H1 (cell line): ENCODE results near the gene PXN. TPM values are rescaled to one million over a fixed set of nuclear protein-coding genes. Genes with fewer than 3 reads are reported as not detected.

ENCODE experiments used
- CTCF ChIA-PET: fragments of 300-600 bp; sonication (Branson Sonifier 250); formaldehyde crosslinking; loops from one replicate; lab custom pipeline; 2021; ENCODE audit not compliant: partially characterized antibody; lab: Charles Lee
- POLR2A ChIA-PET: fragments of 300-600 bp; sonication (Branson Sonifier 250); formaldehyde crosslinking; loops from one replicate; lab custom pipeline; 2021; ENCODE audit warnings: inconsistent platforms; ENCODE audit not compliant: partially characterized antibody; lab: Charles Lee
- DNase-seq, 2 experiments: peaks; one replicate each; pipeline versions ENCODE4 v3.0.0 to v3.0.0-alpha.2; 2010 to 2022; ENCODE audit warnings: low spot score in 2 of 2, low read depth in 1 of 2, mixed read lengths in 1 of 2
- FAIRE-seq: peaks from 2 replicates; lab custom pipeline; 2011; peaks lifted over from hg19 to GRCh38; lab: Jason Lieb, UNC
- H2AFZ ChIP-seq: 2 replicates; pipeline ENCODE4 v1.8.1; 2012; ENCODE audit warnings: low read length, inconsistent platforms
- H2AK5ac ChIP-seq: 2 replicates; pipeline ENCODE4 v1.6.1; 2013; ENCODE audit warnings: low read depth, low read length
- H2BK120ac ChIP-seq: replicated peaks from 2 replicates; pipeline ENCODE3; 2013; ENCODE audit warnings: low read depth, low read length, inconsistent platforms
- H2BK12ac ChIP-seq: 2 replicates; pipeline ENCODE4 v1.6.1; 2013; ENCODE audit warnings: low read depth, low read length
- H2BK15ac ChIP-seq: 2 replicates; pipeline ENCODE4 v1.6.1; 2013; ENCODE audit warnings: low read length
- H2BK20ac ChIP-seq: 2 replicates; pipeline ENCODE4 v1.6.1; 2013; ENCODE audit warnings: low read length
- H2BK5ac ChIP-seq: 2 replicates; pipeline ENCODE4 v1.6.1; 2013; ENCODE audit warnings: low read depth, low read length
- H3K14ac ChIP-seq: 2 replicates; pipeline ENCODE4 v1.6.1; 2013; ENCODE audit warnings: inconsistent platforms; ENCODE audit not compliant: insufficient read length
- H3K18ac ChIP-seq: 2 replicates; pipeline ENCODE4 v1.6.1; 2013; ENCODE audit warnings: low read length; ENCODE audit errors: extremely low read depth
- H3K23ac ChIP-seq: 2 replicates; pipeline ENCODE4 v1.6.1; 2013; ENCODE audit warnings: inconsistent platforms; ENCODE audit not compliant: insufficient read length
- H3K23me2 ChIP-seq: 2 replicates; pipeline ENCODE4 v1.6.1; 2013; ENCODE audit warnings: low read depth, low read length
- H3K27ac ChIP-seq: 2 replicates; pipeline ENCODE4 v1.6.1; 2011; ENCODE audit warnings: low read depth, low read length, inconsistent platforms
- H3K27me3 ChIP-seq, 4 experiments: replicated peaks in 1 of 4; 1 replicate in 1 of 4; 2 replicates in 3 of 4; pipeline versions ENCODE4 v1.6.1 to v1.8.1; 2011 to 2013; ENCODE audit warnings: low read length in 3 of 4, mild to moderate bottlenecking in 3 of 4, inconsistent platforms in 2 of 4, mixed read lengths in 2 of 4, moderate library complexity in 1 of 4; ENCODE audit not compliant: control insufficient read depth in 3 of 4, insufficient read depth in 3 of 4; ENCODE audit errors: extremely low read depth in 1 of 4
- H3K36me3 ChIP-seq, 4 experiments: 2 replicates each; pipeline versions ENCODE4 v1.6.1 to v1.8.1; 2011 to 2013; ENCODE audit warnings: mild to moderate bottlenecking in 4 of 4, low read length in 3 of 4, moderate library complexity in 2 of 4, control low read depth in 1 of 4, inconsistent platforms in 1 of 4; ENCODE audit not compliant: insufficient read depth in 4 of 4, control insufficient read depth in 2 of 4
- H3K4ac ChIP-seq: replicated peaks from 2 replicates; pipeline ENCODE3; 2013; ENCODE audit warnings: low read length, low read depth, mixed read lengths, inconsistent platforms; ENCODE audit not compliant: insufficient read length
- H3K4me1 ChIP-seq, 4 experiments: replicated peaks in 1 of 4; 1 replicate in 1 of 4; 2 replicates in 3 of 4; pipeline versions ENCODE4 v1.6.1 to v1.8.1; 2011 to 2013; ENCODE audit warnings: low read length in 3 of 4, inconsistent platforms in 2 of 4, mixed read lengths in 1 of 4; ENCODE audit not compliant: insufficient read depth in 4 of 4, control insufficient read depth in 3 of 4
- H3K4me2 ChIP-seq, 2 experiments: 2 replicates each; pipeline versions ENCODE4 v1.6.1 to v1.8.1; 2011 to 2013; ENCODE audit warnings: low read depth in 2 of 2, low read length in 2 of 2, control low read depth in 1 of 2, inconsistent platforms in 1 of 2, mild to moderate bottlenecking in 1 of 2; ENCODE audit not compliant: insufficient read depth in 1 of 2
- H3K4me3 ChIP-seq, 4 experiments: fragments of 200-600, 300-600 bp in 1 of 4; sonication (generic), shearing (Covaris generic), sonication (Bioruptor Twin) in 1 of 4; 2 replicates each; pipeline versions ENCODE4 v1.5.1 to v1.8.1; 2011 to 2016; ENCODE audit warnings: low read length in 4 of 4, low read depth in 3 of 4, control low read depth in 2 of 4, inconsistent platforms in 2 of 4, mild to moderate bottlenecking in 2 of 4, mixed read lengths in 1 of 4, moderate library complexity in 1 of 4; ENCODE audit not compliant: insufficient read depth in 2 of 4; ENCODE audit errors: extremely low read depth in 1 of 4
- H3K56ac ChIP-seq: replicated peaks from 2 replicates; pipeline ENCODE3; 2013; ENCODE audit warnings: low read depth, mild to moderate bottlenecking, mixed read lengths, low read length, inconsistent platforms; ENCODE audit not compliant: insufficient read length
- H3K79me1 ChIP-seq: 2 replicates; pipeline ENCODE4 v1.6.1; 2013; ENCODE audit warnings: low read depth, low read length, control low read depth
- H3K79me2 ChIP-seq, 2 experiments: 2 replicates each; pipeline versions ENCODE4 v1.6.1 to v1.8.1; 2012 to 2013; ENCODE audit warnings: low read length in 2 of 2, mild to moderate bottlenecking in 2 of 2, inconsistent platforms in 1 of 2; ENCODE audit not compliant: insufficient read depth in 2 of 2, control insufficient read depth in 1 of 2
- H3K9ac ChIP-seq, 4 experiments: replicated peaks in 1 of 4; 1 replicate in 1 of 4; 2 replicates in 3 of 4; pipeline versions ENCODE4 v1.6.1 to v1.8.1; 2011 to 2013; ENCODE audit warnings: low read depth in 3 of 4, low read length in 3 of 4, control low read depth in 2 of 4, mild to moderate bottlenecking in 2 of 4, moderate library complexity in 2 of 4, inconsistent platforms in 1 of 4; ENCODE audit errors: extremely low read depth in 1 of 4
- H3K9me3 ChIP-seq, 2 experiments: 2 replicates each; pipeline versions ENCODE4 v1.6.1 to v1.8.1; 2012 to 2013; ENCODE audit warnings: mild to moderate bottlenecking in 2 of 2, moderate library complexity in 2 of 2, control low read depth in 1 of 2, inconsistent platforms in 1 of 2, low read depth in 1 of 2, low read length in 1 of 2, mixed read lengths in 1 of 2; ENCODE audit not compliant: insufficient read depth in 2 of 2
- H4K20me1 ChIP-seq, 2 experiments: replicated peaks in 1 of 2; 2 replicates each; pipeline versions ENCODE3 to v1.8.1; 2011 to 2013; ENCODE audit warnings: inconsistent platforms in 2 of 2, low read length in 2 of 2, mild to moderate bottlenecking in 1 of 2; ENCODE audit not compliant: insufficient read depth in 2 of 2, control insufficient read depth in 1 of 2
- H4K5ac ChIP-seq: 2 replicates; pipeline ENCODE4 v1.6.1; 2013; ENCODE audit warnings: low read length, low read depth, mixed read lengths, inconsistent platforms; ENCODE audit not compliant: insufficient read length
- H4K8ac ChIP-seq: 2 replicates; pipeline ENCODE4 v1.8.0; 2013; ENCODE audit warnings: mild to moderate bottlenecking, moderate library complexity, low read length, inconsistent platforms; ENCODE audit not compliant: insufficient read depth; ENCODE audit errors: extremely low read depth
- H4K91ac ChIP-seq: replicated peaks from 2 replicates; pipeline ENCODE3; 2013; ENCODE audit warnings: low read length, mixed read lengths, inconsistent platforms; ENCODE audit not compliant: insufficient read length
- CBX8 ChIP-seq: fragments of 300-800, 300-1000 bp; sonication (generic); IDR thresholded peaks from 2 replicates; pipeline ENCODE4 v1.7.1; 2016; ENCODE audit warnings: low read depth, low read length, borderline replicate concordance
- POLR2A ChIP-seq, 2 experiments: IDR thresholded peaks; 1 replicate in 1 of 2; 2 replicates in 1 of 2; pipeline ENCODE4 v1.6.1; 2011; ENCODE audit warnings: low read depth in 2 of 2, low read length in 2 of 2, mild to moderate bottlenecking in 2 of 2; ENCODE audit errors: control extremely low read depth in 1 of 2
- SP1 ChIP-seq: IDR thresholded peaks from 2 replicates; pipeline ENCODE4 v1.6.1; 2011; ENCODE audit warnings: low read depth, low read length
- WGBS, 2 experiments: shearing (Covaris generic) in 1 of 2; methylation state at CpG; one replicate each; pipeline versions ENCODE4 v1.1.6 to v1.1.7; 2013 to 2015; ENCODE audit warnings: low lambda C conversion rate in 2 of 2, mixed read lengths in 2 of 2, inconsistent platforms in 1 of 2, low coverage in 1 of 2, missing lambda C conversion rate in 1 of 2; ENCODE audit not compliant: insufficient replicate concordance in 2 of 2, insufficient coverage in 1 of 2, insufficient read length in 1 of 2; ENCODE audit errors: extremely low coverage in 1 of 2, missing lambda C conversion rate in 1 of 2; 5-methylcytosine and 5-hydroxymethylcytosine counted together
- polyA plus RNA-seq, 7 experiments: library from polyadenylated mRNA; depleted of rRNA in 3 of 7; stranded (reverse) in 5 of 7; unstranded in 2 of 7; fragments of >200 nt in 5 of 7; fragments of 200-250 nt in 2 of 7; gene quantifications; 1 replicate in 5 of 7; 2 replicates in 1 of 7; 4 replicates in 1 of 7; pipeline versions ENCODE4 v1.2.1 to v1.2.3, GENCODE V29; 2011 to 2013; ENCODE audit warnings: missing spikeins in 2 of 7, mixed read lengths in 2 of 7
- total RNA-seq: library from RNA; stranded (reverse); fragmentation: NEBNext Ultra II Directional; extraction: Animal tissue kit (Norgen Biotek cat#: 25700); gene quantifications from 2 replicates; pipeline ENCODE4 v1.2.1, GENCODE V29; 2021
- TF ChIP-seq, protein P1 (sequence below): IDR thresholded peaks from 2 replicates; pipeline ENCODE4 v1.6.1; 2012; ENCODE audit warnings: inconsistent platforms

Gene PXN
- total and polyA plus RNA-seq, 2 of the 8 experiments (the other 6 are each of a cell fraction or from before 2014, with no cell fraction given) = 51.0 to 105 TPM

DNA sequence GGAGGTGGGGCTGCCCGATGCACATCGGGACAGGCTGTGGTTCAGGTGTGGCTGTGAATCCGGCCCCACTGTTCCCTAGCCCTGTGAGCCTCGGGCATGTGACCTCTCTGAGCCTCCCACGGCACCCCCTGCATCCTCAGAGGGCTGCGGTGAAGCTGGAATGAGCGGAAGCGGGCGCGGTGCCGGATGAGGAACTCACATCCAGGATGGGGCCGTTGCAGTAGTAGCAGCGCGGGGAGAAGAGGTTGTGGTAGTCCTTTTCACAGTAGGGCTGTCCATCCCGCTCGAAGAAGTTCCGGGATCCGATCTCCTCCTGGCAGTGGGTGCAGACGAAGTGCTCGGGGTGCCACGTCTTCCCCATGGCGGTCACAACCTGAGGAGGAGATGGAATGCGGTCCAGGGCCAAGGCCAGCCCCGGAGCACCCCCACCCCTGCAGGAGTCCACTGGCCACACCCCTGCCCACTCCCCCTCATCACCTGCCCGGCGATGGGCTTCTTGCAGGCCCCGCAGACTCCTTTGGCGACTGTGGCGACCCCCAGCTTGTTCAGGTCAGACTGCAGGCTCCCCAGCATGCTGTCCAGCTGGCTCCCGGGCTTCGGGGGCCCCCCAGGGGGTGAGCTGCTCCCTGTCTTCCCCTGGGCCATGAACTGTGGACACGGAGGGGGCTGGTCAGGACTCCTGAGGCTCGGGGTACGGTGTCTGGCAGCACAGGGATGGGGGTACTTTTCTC, 50.7 kb downstream of the PXN start:
- TF ChIP-seq CBX8 = no peak
- no peak for TF ChIP-seq SP1
- peak in 1 of 2 experiments; percentile 32; a peak in 1 of 3 replicates for TF ChIP-seq POLR2A (IDR thresholded peaks at IDR 0.05; ENCODE audit: control extremely low read depth in 1 of 2, low read depth in 2 of 2, low read length in 2 of 2)
- TF ChIP-seq, protein P1, sequence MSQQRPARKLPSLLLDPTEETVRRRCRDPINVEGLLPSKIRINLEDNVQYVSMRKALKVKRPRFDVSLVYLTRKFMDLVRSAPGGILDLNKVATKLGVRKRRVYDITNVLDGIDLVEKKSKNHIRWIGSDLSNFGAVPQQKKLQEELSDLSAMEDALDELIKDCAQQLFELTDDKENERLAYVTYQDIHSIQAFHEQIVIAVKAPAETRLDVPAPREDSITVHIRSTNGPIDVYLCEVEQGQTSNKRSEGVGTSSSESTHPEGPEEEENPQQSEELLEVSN = no peak
- H3K18ac ChIP-seq = no peak overlapping the region
- H2BK12ac ChIP-seq = no peak overlapping the region
- H4K20me1 ChIP-seq = peaks cover 4 to 8% of the 10 kb centered on the region in 2 experiments
- H3K4me2 ChIP-seq = no peak overlapping the region
- 93% methylated on average over 34 of the region's 34 CpGs; no CpG with 5 or more reads in 1 of the 2 experiments for WGBS, 2 experiments
- H2AK5ac ChIP-seq = no peak overlapping the region
- DNase-seq (no peak), FAIRE-seq (no peak)
- H3K23me2 ChIP-seq = no peaks in the 10 kb centered on the region
- no peak overlapping the region for H4K5ac ChIP-seq
- no peak overlapping the region for H3K9ac ChIP-seq
- H3K36me3 ChIP-seq = peaks cover 13 to 53% (median 37%) of the 10 kb centered on the region in 4 experiments
- H3K14ac ChIP-seq = no peak overlapping the region
- no peaks in the 10 kb centered on the region for H3K4me1 ChIP-seq
- H4K91ac ChIP-seq = no peak overlapping the region
- H3K27ac ChIP-seq = no peak overlapping the region
- no peak overlapping the region for H3K4ac ChIP-seq
- H4K8ac ChIP-seq = no peak overlapping the region
- no peak overlapping the region for H3K23ac ChIP-seq
- H2AFZ ChIP-seq = no peak overlapping the region
- no peak overlapping the region for H2BK15ac ChIP-seq
- CTCF ChIA-PET = interaction anchor here (0.6 to 0.7 kb wide), 2 partner anchors 8 to 276 kb away, joined by 3 read pairs; no protein-coding TSS in a partner anchor
- H3K4me3 ChIP-seq = no peak overlapping the region
- no peak overlapping the region for H3K56ac ChIP-seq
- no peak overlapping the region for H2BK120ac ChIP-seq
- no peak overlapping the region for H2BK20ac ChIP-seq
- H3K9me3 ChIP-seq = no peaks in the 10 kb centered on the region
- no peaks in the 10 kb centered on the region for H3K27me3 ChIP-seq
- POLR2A ChIA-PET = interaction anchor here (1.1 to 88.3 kb wide), 6 partner anchors 8 to 53 kb away, joined by 3 to 4270 read pairs (median 5); partner anchors contain the start of genes GCN1, PXN, RNU4-1 and RNU4-2
- no peaks in the 10 kb centered on the region for H3K79me2 ChIP-seq
- no peaks in the 10 kb centered on the region for H3K79me1 ChIP-seq
- no peak overlapping the region for H2BK5ac ChIP-seq
